ENCODE measurements around the gene TLK2.
"Not testable (repeated sequence)": the region's sequence is repeated elsewhere in the genome, so short reads cannot be mapped to it uniquely, and the experiment has no call there.

Gene TLK2

GRCh38 chr17:62601471-62601870 lies 122.8 kb downstream of the TLK2 start:
- DNase-seq (ENCODE audit: low read depth in 2 of 2): no peak

DNA sequence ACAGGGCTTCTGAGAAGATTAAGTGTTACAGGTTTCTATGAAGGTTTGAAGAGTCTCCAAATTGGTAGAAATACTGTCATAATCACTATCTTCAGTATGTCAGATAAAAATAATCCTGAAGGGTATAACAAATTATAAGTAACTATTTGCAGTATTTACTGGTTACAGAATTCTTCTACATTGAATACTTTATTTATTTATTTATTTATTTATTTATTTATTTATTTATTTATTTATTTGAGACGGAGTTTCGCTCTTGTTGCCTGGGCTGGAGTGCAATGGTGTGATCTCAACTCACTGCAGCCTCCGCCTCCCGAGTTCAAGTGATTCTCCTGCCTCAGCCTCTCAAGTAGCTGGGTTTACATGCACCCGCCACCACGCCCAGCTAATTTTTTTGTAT lies 125.2 kb downstream of the TLK2 start:
- DNase-seq (ENCODE audit: low read depth in 2 of 2): not testable (repeated sequence)

DNA sequence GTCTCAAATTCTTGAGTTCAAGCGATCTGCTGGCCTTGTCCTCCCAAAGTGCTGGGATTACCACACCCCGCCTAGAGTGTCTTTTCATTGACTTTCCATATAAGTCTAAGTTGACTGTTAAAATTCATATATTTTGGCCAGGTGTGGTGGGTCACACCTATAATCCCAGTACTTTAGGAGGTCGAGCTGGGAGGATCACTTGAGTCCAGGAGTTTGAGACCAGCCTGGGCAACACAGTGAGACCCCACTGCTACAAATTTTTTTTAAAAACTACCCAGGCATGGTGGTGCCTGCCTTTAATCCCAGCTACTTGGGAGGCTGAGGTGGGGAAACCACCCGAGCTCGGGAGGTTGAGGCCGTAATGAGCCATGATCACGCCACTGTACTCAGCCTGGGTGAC lies 127.0 kb downstream of the TLK2 start:
- DNase-seq (ENCODE audit: low read depth in 2 of 2): no peak

DNA sequence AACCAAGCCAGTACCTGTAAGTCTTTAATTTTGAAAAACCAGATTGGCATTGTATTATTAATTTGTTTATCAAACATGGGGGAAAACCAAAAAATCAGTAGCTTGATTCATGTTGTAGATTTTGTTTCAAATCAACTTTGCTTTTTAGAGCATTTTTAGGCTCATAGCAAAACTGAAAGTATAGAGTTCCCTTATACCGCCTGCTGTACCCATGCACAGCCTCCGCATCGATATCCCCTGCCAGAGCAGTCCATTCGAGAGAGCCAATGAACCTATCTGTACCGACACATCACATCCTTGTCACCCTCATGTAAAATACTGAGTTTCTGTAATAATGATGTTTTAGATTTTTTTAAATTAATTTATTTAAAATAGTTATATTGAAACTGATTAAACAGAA lies 132.7 kb downstream of the TLK2 start:
- DNase-seq (ENCODE audit: low read depth in 2 of 2): no peak

DNA sequence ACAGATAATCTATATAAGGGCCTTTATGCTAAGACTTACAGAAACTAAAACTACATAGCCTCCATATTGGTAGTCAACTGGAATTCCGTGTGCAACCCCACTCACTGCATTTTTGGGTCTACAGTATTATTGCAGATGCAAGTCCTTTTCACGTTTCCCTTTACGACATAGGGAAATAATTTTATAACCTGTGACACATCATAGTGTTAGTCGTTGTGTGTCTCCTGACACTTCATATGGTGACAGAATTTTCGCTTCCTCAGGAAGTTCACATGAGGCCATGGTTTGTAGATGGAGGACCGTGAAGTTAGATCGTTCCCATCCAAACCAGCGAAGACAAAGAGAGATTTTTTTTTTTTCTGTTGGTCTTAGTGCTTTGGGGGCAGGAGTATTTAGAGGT lies 133.1 kb downstream of the TLK2 start:
- DNase-seq (ENCODE audit: low read depth in 2 of 2): no peak

DNA sequence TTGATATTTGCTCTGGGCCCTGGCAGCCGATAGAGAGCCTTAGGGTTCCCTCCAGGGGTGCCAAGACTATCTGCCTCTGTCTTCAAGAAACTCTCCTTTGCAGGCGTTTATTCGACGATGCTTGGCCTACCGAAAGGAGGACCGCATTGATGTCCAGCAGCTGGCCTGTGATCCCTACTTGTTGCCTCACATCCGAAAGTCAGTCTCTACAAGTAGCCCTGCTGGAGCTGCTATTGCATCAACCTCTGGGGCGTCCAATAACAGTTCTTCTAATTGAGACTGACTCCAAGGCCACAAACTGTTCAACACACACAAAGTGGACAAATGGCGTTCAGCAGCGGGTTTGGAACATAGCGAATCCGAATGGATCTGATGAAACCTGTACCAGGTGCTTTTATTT lies 133.7 kb downstream of the TLK2 start:
- DNase-seq (ENCODE audit: low read depth in 2 of 2): not testable (repeated sequence)

GRCh38 chr17:62613095-62613494 lies 134.5 kb downstream of the TLK2 start:
- not testable (repeated sequence) for DNase-seq (ENCODE audit: low read depth in 2 of 2)

GRCh38 chr17:62614142-62614541 lies 135.5 kb downstream of the TLK2 start:
- no peak for DNase-seq (ENCODE audit: low read depth in 2 of 2)

DNA sequence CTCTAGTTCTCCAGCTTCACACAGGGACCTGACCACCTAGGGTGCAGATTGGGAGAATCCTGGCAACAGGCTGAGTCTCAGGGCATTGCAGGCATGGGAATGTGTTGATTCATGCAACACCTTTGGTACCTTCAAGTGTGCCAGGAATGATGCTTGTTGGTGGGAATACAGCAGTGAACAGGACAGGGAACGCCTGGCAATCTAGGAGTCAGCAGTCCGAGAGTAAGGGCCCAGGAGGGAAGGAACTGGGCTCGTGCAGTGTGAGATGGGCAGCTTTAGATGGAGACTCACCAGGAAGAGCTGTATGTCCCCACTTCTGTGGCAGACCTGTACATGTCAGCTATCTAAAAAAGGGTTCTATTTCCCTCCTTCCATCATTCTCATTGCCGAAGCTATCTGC lies 136.9 kb downstream of the TLK2 start:
- no peak for DNase-seq (ENCODE audit: low read depth in 2 of 2)

DNA sequence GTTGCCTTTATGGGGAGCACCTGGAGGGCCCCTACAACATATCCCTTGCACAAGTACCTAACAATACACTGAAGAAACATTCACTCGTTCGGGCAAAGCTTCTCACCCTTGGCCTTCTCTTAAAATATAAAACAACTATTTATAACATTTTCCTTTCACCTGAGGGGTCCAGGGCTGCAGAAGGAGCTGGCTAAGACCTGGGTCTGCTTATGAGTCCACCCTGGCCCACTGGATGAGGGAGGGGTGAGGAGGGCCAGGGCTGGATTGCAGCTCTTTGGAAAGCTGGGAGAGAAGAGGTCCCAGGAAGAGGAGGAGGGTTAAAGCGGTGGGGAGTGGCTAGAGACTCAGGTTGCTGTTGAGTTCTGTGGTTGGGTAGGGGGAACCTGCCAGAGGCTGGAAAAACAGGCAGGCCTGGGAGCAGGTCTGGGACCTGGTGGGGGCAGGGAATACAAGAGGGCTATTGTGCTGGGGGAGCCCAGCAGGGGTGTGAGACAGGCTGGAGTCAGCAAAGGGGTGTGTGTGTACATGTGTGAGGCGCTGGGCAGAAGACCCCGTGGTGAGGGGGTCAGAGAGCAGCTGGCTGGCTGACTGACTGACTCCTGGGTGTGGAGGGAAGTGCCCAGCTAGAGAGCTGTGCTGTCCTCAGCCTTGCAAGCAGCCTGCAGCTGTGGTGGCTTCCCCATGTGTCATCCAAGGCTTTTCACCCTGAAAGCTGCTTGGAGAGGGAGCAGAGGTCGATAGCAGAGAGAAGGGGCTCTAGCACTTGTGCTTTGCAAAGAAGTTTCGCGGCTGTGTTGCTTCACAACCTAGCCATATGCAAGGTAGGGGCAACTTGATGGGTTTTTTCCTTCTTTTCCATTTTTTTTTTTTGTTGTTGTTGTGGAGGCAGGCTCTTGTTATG lies 138.6 kb downstream of the TLK2 start:
- no peak for DNase-seq (ENCODE audit: low read depth in 2 of 2)

DNA sequence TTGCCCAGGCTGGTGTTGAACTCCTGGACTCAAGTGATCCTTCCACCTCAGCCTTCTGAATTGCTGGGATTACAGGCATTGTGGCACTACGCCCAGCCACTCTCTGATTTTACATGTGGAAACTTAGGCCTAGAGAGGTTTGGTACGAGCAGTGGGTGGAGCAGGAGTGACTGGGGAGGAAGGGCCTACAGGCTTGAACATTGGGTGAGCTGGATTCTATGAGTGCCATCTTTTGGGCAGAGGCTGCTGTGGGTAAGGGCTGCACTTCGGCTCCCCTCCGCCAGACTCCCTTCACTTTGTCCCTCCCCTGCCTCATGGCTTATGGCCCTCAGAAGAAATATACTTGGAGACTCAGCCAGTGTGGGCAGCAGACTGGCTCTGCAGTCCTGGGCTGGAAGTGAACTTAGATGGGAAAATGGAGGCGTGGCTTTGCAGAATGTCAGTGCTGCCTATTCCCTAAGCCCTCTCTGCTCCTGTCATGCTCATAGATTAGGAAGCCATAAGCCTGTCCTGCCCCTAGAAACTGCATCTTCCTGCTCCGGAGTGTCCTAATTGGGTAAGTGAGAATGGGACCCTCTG lies 139.4 kb downstream of the TLK2 start:
- DNase-seq (ENCODE audit: low read depth in 2 of 2): no peak

DNA sequence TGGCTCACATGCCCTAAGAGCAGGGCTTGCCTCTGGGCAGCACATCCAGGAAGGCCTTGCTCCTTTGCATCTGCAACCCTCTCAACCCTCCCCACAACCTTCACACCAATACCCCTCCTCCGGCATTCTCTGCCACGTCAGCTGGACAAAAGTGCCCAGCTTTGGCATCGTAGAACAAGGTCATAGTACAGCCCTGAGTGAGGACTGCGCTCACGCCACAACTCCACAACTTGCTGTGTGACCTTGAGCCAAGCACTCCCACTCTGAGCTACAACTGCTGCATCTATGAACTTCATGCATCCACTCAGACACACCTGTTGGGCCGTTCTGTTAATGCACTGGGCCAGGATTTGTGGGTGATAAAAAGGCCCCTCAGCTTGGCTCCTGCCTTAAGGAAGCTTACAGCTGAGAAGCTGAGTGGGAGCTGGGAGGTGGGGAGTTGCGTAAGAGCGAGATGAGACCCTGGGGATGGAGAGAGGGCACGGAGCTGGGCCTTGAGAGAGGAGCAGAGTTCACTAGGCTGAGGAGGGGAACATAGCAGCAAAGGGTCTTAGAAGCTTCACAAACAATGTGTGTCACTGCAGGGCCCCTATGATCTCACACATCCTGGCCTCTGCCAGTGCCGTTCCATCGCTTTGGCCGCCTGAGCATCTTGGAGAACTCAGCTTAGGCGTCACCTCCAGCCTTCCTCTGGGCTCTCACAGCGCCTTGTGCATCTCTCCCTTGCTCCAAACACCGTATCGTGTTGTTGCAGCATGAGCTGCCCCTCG lies 140.2 kb downstream of the TLK2 start:
- no peak for DNase-seq (ENCODE audit: low read depth in 2 of 2)

DNA sequence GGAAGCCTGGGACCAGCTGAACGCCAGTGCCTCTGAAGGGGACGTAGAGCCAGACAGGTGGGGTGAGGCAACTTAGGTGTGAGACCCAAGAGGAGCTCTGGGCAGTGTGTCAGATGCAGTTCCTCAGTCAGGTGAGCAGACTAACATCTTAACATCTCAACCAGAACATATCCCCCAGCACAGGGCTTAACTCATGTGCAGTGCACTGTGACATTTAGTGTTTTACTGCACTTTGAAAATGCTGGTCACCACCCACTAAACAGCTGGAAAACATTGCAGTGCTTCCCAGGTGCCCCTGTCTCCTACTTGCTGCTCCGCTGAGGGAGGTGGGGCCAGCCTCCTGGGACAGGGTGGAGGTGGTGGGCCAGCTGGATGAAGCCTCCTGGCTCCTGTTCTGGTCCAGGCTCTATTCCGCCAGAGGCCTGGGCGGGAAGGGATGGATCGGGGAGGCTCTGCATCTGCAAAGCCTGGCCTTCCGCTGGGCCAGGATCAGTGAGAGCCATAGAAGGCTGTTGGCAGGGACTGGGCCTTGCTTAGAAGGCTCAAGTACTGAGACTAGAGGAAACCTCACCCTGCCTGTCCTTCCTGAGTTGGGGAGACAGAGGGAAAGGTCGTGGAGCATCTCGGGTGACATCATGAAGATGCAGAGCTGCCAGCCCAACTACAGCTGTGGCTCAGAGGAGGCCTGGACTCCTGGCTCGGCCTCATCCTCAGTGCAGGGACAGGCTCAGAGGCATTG lies 141.0 kb downstream of the TLK2 start:
- DNase-seq (ENCODE audit: low read depth in 2 of 2): no peak

- DNase-seq (ENCODE audit: low read depth in 2 of 2): no peak
Measured at GRCh38 chr17:62621223-62621622, 142.6 kb downstream of the TLK2 start.

DNA sequence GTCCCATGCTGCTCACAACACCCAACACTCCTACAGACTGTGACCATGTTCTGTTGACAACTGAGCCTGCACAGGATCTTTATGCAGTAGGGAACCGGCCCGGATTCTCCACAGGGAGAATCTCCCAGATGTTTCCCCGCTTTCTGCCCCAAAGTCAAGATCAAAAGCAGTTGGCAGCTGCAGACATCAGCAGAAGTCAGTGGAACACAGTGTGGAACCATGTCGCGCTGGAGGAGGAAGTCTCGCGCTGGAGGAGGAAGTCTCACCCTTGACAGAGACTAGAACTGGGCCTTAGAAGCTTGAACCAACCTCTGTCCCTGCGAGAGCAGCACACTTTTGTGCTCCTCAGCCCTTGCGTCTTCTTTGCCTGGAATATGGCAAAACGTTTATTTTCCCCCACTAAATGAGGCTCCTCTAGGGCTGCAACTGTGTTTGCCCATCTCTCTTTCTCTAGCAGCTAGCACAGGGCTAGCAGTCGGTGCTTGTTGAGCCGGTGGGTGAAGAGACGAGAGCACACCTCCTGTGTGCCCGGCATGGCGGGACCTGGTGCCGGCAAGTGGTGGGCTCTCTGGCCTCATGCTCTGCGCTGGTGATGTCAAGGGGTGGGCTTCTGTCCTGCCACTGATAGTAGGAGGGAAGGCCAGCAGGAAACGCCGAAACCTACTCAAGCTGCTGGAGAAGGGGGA lies 146.7 kb downstream of the TLK2 start:
- no peak for DNase-seq (ENCODE audit: low read depth in 2 of 2)

GRCh38 chr17:62625870-62626200 lies 147.2 kb downstream of the TLK2 start:
- no peak for DNase-seq (ENCODE audit: low read depth in 2 of 2)

GRCh38 chr17:62626719-62627218 lies 148.1 kb downstream of the TLK2 start:
- DNase-seq (ENCODE audit: low read depth in 2 of 2): no peak

- DNase-seq (ENCODE audit: low read depth in 2 of 2): no peak
Measured at GRCh38 chr17:62627219-62627903, 148.7 kb downstream of the TLK2 start, which contains the start of gene MRC2. TSS of gene MRC2 (plus strand) at chr17:62627670. CDS start at chr17:62627803, 133 bp downstream.

- DNase-seq (ENCODE audit: low read depth in 2 of 2): no peak
Measured at GRCh38 chr17:62627904-62628633, 149.4 kb downstream of the TLK2 start.

Data from stimulated activated CD8-positive, alpha-beta memory T cell treated with anti-CD3 and anti-CD28 coated beads, Interleukin-2, amount 100 ng/mL, for 1 hour (primary cell).